OCI-LY1 (cell line): Measurements from ENCODE around the gene TEX28.
"Not testable (repeated sequence)": the region's sequence is repeated elsewhere in the genome, so short reads cannot be mapped to it uniquely, and the experiment has no call there.

Source experiments
- EZH2 ChIP-seq: fragments of 200-600 bp; sonication (generic), shearing (Covaris generic); IDR thresholded peaks from 2 replicates; pipeline ENCODE4 v1.8.0; 2017; ENCODE audit warnings: borderline replicate concordance, mixed run types, mild to moderate bottlenecking, antibody characterized with exemption, low read length, moderate library complexity, mixed read lengths
- TF ChIP-seq, protein P1 (sequence below): fragments of 200-600 bp; sonication (generic), shearing (Covaris generic); IDR thresholded peaks from 2 replicates; pipeline ENCODE4 v1.5.1; 2017; ENCODE audit warnings: mild to moderate bottlenecking, antibody characterized with exemption, low read length, moderate library complexity, mixed read lengths

- not testable (repeated sequence) for TF ChIP-seq EZH2
- TF ChIP-seq, protein P1, sequence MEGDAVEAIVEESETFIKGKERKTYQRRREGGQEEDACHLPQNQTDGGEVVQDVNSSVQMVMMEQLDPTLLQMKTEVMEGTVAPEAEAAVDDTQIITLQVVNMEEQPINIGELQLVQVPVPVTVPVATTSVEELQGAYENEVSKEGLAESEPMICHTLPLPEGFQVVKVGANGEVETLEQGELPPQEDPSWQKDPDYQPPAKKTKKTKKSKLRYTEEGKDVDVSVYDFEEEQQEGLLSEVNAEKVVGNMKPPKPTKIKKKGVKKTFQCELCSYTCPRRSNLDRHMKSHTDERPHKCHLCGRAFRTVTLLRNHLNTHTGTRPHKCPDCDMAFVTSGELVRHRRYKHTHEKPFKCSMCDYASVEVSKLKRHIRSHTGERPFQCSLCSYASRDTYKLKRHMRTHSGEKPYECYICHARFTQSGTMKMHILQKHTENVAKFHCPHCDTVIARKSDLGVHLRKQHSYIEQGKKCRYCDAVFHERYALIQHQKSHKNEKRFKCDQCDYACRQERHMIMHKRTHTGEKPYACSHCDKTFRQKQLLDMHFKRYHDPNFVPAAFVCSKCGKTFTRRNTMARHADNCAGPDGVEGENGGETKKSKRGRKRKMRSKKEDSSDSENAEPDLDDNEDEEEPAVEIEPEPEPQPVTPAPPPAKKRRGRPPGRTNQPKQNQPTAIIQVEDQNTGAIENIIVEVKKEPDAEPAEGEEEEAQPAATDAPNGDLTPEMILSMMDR = not testable (repeated sequence)
Measured at GRCh38 chrX:154286406-154286805, 8.5 kb downstream of the TEX28 start.
